OCI-LY3 (cell line): ENCODE results near the gene RRP1.

Experiments
- CTCF ChIP-seq: fragments of 200-600, 300-600 bp; sonication (generic); IDR thresholded peaks from 2 replicates; pipeline ENCODE4 v1.5.1; 2014; ENCODE audit warnings: antibody characterized with exemption, low read length, low read depth
- EZH2phosphoT487 ChIP-seq: fragments of 200-600 bp; shearing (Covaris generic); IDR thresholded peaks from 2 replicates; pipeline ENCODE4 v1.6.1; 2018; ENCODE audit warnings: antibody characterized with exemption, mixed run types, low read depth

DNA sequence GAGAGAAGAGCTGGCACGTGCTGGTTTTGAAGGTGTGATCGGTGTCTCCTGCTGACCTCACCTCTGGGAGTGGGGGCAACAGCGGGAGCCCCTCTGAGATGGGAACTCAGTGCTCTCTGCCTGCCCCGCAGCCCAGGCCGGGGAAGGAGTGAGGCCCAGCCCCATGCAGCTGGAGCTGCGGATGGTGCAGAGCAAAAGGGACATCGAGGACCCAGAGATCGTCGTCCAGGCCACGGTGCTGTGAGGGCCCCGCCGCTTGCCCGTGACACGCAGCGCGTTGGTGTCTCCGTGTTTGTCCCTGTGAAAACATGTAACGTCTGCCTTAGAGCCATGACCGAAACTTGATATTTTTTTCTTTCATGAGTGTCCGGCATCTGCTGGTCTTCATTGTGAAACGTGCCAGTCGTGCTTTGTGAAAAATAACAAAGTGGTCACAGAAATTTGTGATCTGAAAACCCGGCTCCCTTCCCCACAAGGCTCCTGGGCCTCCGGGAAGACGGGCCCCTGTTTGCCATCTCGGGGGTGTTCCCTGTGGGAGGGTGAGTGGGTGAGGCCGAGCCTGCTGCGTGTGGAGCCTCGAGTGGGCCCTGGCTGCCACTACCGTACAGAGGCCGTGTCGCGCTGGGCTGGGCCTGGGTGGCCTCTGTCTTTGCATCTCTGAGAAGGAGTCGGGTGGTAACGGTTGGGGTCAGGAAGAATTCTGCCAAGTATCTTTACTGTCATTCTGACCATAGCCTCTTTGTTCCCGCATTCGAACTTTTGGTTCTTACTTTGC is 33.4 kb upstream of the RRP1 start:
- TF ChIP-seq CTCF (no peak), EZH2phosphoT487 (no peak)
